ENCODE measurements around the gene OR9G1. TPM values are rescaled to one million over a fixed set of nuclear protein-coding genes. Genes with fewer than 3 reads are reported as not detected.
"Not testable (repeated sequence)": the region's sequence is repeated elsewhere in the genome, so short reads cannot be mapped to it uniquely, and the experiment has no call there.

The OR9G1 gene
- not detected for polyA plus RNA-seq (2013, experiment 1 of 2; ENCODE audit: insufficient read length)
- polyA plus RNA-seq (2013, experiment 2 of 2; ENCODE audit: insufficient read length): not detected

DNA sequence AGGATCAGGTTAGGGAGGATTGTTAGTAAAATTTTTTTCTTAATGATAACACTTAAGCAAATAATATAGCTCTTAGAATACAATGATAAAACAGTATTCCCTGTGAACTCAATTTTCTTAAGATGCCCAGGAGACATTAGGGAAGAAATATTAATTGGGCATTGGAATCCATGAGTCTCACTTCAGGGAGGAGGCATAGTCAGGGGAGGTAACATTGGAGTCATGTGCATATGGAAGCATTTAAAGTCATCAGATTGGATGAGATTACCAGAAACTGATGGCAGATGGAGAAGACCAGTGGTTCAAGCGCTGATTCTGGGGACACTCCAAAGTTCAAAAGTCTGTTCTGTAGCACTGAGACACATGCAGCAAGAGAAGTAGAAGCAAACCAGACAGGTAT lies at the start of gene OR9G1:
Gene OR9G1 (plus strand): TSS at position 301 of the 400 bp plus-strand sequence. CDS start 1,293 bp downstream, outside the sequence.
- DNase-seq: no peak

- DNase-seq: no peak
Observed at GRCh38 chr11:56659755-56660154, 39.1 kb upstream of the OR9G1 start.

- no peak for DNase-seq
Observed at GRCh38 chr11:56663386-56663785, 35.5 kb upstream of the OR9G1 start, which contains the start of gene OR5AR1. Gene OR5AR1 (plus strand): TSS chr11:56663686. CDS start chr11:56663686, 0 bp downstream.

- DNase-seq: no peak
Observed at GRCh38 chr11:56670984-56671383, 27.9 kb upstream of the OR9G1 start.

DNA sequence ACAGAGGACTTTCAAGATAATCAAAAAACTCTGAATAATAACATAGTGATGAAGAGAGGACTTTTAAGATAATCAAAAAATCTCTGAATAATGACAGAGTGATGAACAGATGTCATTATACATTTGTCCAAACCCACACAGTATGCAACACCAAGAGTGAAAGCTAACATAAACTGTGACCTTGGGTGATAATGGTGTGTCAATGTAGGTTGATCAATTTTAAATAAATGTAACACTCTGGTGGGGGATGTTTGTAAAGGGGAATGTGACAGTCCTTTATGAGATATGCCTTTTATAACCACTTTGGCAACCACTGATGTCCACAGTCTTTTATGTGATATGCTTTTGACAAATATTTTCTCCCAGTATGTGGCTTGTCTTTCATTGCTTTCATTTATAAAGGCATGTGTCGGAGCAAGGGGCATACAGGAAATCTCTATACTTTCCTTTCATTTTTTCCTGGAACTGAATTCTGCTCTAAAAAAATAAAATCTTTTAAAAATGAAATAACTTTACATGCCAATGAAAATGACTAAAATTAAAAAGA lies 10.3 kb upstream of the OR9G1 start:
- DNase-seq: no peak

DNA sequence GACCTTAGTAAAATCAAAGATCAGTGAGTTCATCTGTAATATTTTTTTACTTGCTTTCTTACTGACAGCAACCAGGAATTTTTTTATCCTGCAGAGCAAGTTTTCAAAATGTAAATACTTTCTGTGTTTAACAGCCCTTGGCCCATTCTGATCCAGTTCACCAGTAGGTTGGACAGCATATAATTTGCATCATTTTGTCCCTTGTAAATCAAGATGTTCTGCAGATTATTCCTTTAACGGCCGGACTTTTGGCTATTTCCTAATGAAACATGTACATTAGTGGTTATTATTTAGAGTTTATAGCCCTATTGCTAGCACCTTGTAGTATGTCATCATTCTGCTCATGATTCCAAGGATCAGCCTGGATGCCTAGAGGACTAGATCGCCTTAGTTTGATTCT lies 7.7 kb upstream of the OR9G1 start:
- not testable (repeated sequence) for DNase-seq

- no peak for DNase-seq
Observed at GRCh38 chr11:56693428-56693827, 5.5 kb upstream of the OR9G1 start.

DNA sequence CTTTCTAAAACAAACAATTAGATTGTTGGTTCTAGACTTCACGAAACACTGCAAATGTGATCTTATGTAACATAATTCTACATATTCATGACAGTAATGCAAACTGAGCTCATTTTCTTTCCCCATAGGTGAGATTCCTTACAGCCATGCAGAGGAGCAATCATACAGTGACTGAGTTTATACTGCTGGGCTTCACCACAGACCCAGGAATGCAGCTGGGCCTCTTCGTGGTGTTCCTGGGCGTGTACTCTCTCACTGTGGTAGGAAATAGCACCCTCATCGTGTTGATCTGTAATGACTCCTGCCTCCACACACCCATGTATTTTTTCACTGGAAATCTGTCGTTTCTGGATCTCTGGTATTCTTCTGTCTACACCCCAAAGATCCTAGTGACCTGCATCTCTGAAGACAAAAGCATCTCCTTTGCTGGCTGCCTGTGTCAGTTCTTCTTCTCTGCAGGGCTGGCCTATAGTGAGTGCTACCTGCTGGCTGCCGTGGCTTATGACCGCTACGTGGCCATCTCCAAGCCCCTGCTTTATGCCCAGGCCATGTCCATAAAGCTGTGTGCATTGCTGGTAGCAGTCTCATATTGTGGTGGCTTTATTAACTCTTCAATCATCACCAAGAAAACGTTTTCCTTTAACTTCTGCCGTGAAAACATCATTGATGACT lies 1.5 kb downstream of the OR9G1 start:
- no peak for DNase-seq

GRCh38 chr11:56700914-56701485 lies 2.1 kb downstream of the OR9G1 start:
- DNase-seq: no peak

DNA sequence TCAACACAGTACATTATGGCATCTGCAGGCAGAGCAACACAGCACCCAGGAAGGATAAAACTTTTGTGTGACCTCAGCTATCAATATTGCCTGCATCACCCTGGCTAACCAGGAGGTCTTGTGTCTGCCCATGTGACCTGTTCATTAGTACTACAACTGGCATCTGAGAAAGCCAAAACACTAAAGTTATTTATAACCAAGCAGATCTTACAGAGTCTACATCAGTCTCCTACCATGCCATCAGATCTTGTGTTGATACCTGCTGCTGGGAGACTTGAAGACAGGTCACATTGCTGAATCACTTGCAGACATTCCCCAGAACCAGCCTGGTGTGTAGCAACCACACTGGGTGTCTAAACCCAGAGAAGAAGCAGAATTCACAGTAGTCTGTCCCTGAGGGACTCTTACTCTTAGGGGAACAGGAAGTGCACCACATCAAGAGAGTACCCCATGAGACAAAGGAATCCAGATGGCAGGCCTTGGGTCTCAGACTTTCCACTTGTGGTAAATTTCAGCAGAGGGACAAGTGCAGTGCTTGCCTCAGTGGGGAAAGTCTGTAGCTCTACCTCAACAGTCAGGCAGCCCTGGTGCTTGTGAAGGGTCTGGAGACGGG lies 7.0 kb downstream of the OR9G1 start:
- DNase-seq: no peak

DNA sequence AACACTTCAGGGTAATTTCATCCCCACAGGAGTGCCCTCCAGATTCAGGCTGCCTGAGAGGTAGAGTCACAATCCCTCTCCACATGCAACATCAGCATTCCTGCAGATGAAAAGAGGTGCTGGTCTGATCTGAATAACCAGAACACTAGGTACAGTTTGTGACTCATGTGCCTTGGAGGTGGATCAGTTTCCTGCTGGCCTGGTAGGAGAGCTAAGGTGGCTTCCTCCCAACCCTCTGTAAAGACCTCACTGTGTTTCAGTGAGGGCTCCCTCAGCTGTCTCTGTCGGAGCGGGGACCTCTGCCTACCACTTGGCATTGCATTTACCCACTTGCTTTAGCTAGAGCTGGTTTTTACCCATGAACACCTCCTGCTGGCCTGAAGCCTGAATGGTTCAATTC lies 7.6 kb downstream of the OR9G1 start:
- DNase-seq: no peak

DNA sequence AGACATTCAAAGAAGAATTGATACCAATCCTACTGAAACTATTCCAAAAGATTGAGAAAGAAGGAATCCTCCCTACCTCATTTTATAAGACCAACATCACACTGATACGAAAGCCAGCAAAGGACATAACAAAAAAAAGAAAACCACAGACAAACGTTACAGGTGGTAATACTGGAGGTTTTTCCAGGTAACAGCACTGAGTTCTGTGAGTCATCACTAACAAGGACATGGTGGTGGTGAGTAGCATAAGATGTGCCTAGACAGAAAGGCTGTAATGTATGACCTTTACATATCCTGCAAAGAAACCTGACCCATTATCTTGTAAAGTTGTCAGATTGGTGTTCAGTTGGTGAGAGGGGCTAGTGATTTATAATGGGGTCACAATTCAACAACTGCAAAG lies 15.3 kb downstream of the OR9G1 start:
- DNase-seq: no peak

- no peak for DNase-seq
Observed at GRCh38 chr11:56716379-56716854, 17.5 kb downstream of the OR9G1 start.

DNA sequence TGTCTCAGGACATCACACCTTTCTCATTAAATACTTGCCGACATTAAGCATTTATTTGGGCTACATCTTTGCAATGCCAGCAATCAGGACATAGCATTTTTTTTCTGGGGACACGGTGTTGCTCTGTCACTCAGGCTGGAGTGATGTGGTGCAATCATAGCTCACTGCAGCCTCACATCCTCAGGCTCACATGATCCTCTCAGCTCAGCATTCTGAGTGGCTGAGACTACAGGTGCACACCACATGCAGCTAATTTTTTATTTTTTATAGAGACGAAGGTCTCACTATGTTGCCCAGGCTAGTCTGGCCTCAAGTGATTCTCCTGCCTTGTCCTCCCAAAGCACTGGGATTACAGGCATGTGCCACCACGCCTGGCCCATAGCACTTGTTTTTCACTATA lies 21.6 kb downstream of the OR9G1 start:
- DNase-seq: no peak

DNA sequence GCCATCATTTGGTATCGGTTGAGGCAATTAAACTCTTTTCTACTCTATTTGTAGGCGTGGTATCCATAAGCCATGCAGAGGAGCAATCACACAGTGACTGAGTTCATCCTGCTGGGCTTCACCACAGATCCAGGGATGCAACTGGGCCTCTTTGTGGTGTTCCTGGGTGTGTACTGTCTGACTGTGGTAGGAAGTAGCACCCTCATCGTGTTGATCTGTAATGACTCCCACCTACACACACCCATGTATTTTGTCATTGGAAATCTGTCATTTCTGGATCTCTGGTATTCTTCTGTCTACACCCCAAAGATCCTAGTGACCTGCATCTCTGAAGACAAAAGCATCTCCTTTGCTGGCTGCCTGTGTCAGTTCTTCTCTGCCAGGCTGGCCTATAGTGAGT lies 41.2 kb downstream of the OR9G1 start:
- no peak for DNase-seq

DNA sequence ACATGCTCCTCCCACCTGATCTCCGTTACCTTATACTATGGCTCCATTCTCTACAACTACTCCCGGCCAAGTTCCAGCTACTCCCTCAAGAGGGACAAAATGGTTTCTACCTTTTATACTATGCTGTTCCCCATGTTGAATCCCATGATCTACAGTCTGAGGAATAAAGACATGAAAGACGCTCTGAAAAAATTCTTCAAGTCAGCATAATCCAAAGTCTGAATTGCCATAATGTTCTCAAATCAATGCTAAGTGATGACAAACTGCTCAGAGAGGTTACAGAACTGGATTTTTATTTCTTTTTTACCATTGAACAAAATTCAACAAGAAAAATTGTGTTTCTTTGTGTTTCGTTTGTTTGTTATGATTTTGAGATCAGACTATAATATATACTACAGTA lies 42.0 kb downstream of the OR9G1 start:
- DNase-seq: no peak

DNA sequence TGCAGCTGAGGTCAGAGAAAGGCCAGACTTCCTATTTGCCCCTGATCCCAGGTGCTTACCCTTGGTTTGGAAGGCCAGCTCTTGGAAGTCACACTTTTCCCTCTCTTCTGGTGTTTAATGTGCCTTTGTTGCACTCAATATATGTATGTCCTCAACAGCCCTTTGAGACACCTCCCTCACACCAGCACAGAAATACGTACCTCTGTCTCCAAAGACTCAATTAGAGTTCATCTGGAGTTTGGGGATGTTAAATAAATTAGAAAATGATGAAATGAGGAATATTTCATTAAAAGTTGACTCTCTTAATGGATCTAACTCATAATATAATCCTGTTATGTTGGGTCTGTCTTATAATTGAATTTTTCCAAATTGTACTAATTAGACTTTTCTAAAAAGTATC lies 49.7 kb downstream of the OR9G1 start, which contains the start of gene OR9G4:
Gene OR9G4 (minus strand): TSS at position 101 of the 400 bp plus-strand sequence. CDS start 4,931 bp downstream, outside the sequence.
- DNase-seq: no peak

- DNase-seq: no peak
Observed at GRCh38 chr11:56750190-56750589, 51.3 kb downstream of the OR9G1 start.

DNA sequence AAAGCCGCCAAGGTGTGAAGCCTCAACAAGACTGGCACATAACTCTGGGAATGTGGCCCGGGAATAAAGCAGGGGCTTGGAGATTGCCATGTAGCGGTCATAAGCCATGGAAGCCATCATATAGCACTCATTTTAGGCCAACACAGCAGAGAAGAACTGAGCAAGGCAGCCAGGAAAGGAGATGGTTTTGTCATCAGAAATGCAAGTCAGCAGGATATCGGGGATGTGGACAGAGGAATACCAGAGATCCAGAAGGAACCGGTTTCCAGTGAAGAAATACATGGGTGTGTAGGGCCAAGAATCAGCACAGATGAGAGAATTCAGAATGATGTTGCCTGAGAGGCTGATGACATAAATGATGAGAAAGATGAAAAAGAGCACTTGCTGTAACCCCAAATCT lies 52.6 kb downstream of the OR9G1 start:
- DNase-seq: no peak
